Tracheal epithelial cell (primary cell): ENCODE results near the gene IRS2. TPM values are rescaled to one million over a fixed set of nuclear protein-coding genes. Genes with fewer than 3 reads are reported as not detected.

Experiments used
- total RNA-seq: library from RNA; depleted of rRNA; stranded (reverse); fragments of >200 nt; gene quantifications from 2 replicates; pipeline ENCODE4 v1.2.1, GENCODE V29; 2014

The IRS2 gene, protein sequence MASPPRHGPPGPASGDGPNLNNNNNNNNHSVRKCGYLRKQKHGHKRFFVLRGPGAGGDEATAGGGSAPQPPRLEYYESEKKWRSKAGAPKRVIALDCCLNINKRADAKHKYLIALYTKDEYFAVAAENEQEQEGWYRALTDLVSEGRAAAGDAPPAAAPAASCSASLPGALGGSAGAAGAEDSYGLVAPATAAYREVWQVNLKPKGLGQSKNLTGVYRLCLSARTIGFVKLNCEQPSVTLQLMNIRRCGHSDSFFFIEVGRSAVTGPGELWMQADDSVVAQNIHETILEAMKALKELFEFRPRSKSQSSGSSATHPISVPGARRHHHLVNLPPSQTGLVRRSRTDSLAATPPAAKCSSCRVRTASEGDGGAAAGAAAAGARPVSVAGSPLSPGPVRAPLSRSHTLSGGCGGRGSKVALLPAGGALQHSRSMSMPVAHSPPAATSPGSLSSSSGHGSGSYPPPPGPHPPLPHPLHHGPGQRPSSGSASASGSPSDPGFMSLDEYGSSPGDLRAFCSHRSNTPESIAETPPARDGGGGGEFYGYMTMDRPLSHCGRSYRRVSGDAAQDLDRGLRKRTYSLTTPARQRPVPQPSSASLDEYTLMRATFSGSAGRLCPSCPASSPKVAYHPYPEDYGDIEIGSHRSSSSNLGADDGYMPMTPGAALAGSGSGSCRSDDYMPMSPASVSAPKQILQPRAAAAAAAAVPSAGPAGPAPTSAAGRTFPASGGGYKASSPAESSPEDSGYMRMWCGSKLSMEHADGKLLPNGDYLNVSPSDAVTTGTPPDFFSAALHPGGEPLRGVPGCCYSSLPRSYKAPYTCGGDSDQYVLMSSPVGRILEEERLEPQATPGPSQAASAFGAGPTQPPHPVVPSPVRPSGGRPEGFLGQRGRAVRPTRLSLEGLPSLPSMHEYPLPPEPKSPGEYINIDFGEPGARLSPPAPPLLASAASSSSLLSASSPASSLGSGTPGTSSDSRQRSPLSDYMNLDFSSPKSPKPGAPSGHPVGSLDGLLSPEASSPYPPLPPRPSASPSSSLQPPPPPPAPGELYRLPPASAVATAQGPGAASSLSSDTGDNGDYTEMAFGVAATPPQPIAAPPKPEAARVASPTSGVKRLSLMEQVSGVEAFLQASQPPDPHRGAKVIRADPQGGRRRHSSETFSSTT (N-terminal part only)
- 11.7 and 18.1 TPM in 2 replicates for total RNA-seq

DNA sequence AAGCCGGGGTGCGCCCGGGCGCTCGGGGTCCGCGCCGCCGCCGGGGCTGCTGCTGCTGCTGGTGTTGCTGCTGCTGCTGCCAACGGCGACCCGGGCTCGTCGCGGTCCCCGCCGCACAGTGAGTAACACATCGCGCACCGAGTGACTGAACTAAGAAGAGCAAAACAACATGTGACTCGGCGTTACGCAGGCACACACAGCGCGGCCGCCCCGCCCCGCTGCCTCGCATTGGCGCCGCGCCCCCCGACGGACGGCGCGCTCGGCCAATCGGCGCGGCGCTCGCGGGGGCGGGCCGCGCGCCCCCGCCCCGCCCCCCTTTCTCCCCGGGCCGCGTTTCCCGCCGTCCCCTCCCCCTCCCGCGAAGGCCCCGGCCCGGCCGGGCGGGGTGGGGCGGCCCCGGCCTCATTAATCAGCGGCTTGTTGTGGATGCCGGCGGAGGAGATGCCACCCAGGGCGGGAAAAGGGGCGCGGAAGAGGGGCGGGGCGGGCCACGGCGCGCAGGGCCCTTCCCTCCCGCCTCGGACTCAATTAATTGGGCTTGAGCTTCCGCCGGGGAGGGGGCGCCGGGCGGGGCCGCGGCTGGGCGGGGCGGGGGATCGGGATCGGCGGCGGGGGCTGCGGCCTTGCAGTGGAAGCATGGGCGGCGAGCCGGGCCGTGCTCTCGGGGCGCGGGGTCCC, at the start of gene IRS2:
Gene IRS2, minus strand, starts transcription at position 127 of the 678 bp plus-strand sequence. CDS start 530 bp downstream, outside the sequence.

